Activated T-cell treated with anti-CD3 and anti-CD28 coated beads for 24 hours (primary cell): ENCODE data around the gene STXBP5L.
"Not testable (repeated sequence)": the region's sequence is repeated elsewhere in the genome, so short reads cannot be mapped to it uniquely, and the experiment has no call there.

Experiments used
- DNase-seq: peaks from one replicate; pipeline ENCODE4 v3.0.0-alpha.2; 2020; ENCODE audit warnings: low read depth

STXBP5L gene

DNA sequence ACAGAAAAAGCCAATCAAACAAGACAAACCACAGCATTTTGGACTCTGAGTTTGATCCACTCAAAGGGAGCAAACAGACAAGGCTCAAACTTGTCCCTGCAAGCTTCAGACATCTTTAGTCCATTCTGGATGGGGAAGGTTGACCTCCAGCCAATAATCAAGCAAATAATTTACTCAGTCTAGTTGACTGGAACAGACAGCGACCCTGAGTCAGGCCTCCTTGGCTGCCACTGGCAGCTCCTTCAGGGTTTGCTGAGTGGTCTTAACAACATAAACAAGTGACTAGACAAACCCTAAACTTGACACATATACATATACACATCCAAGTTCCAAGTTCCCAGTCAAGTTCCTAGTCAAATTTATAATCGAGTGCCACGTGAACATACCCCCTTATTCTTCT is 323.9 kb downstream of the STXBP5L start:
- DNase-seq = no peak

DNA sequence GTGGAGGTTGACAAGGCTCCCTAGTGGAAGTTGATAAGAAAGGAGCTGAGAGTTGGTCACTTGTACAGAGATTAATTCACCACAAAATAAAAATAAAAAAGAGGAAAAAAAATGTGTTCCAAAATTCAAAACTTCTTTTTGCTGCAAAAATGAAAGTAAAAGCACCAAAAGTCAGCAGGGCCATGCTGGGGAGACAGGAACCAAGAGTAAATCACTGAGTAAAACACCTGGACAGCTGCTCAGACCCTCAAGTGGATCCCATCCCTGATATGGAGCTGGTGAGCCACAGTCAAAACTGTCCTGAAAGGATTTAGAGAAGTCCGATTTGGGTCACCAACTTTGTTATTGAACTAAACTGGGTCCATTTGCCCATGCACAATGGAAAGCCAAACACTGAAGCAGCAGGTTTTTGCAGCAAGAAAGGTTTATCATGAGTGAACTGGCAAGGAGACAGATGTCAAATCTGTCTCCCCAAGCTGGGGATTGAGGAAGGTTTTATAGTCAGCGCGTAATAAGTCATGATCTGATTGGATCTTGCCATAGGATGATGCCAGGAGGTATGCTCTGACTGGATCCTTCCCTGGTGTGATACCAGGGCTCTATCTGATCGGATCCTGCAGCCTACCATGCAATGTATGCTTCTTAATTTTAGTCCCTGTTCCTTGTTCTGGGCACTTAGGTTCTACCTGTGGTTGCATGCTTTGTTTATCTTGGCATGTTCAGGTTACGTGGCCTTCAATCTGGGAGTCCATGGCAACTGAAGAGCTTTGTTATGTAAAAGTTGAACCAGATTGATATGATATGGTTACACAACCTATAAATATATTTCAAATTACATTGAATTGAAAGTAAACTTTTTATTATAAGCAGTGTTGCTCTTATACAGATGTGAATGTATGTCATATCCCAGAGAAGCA is 324.6 kb downstream of the STXBP5L start:
- DNase-seq = no peak

- no peak for DNase-seq
These were observed 335.2 kb downstream of the STXBP5L start for GRCh38 chr3:121243208-121243607.

GRCh38 chr3:121252676-121253075 is 344.7 kb downstream of the STXBP5L start:
- DNase-seq = no peak

DNA sequence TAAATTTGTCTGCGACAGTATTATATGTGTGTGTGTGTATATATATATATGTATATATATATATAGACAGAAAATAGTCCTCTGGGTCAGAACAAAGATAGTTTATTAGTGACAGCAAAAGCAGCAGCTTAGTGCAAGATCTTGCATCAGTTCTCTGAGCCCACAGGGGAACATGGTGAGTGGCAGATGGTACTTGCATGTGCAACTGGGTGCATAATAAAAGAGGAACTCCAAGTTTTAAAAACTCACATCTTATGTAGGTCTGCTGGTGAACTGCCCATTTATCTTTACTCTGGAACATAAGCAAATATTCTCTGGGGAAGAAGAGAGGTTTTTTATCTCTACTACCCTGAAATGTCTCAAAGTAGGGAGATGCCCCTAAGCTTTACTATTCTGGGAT is 361.4 kb downstream of the STXBP5L start:
- no peak for DNase-seq

- no peak for DNase-seq
These were observed 366.4 kb downstream of the STXBP5L start for GRCh38 chr3:121274411-121274810.

GRCh38 chr3:121295452-121295851 is 387.4 kb downstream of the STXBP5L start:
- DNase-seq = no peak

DNA sequence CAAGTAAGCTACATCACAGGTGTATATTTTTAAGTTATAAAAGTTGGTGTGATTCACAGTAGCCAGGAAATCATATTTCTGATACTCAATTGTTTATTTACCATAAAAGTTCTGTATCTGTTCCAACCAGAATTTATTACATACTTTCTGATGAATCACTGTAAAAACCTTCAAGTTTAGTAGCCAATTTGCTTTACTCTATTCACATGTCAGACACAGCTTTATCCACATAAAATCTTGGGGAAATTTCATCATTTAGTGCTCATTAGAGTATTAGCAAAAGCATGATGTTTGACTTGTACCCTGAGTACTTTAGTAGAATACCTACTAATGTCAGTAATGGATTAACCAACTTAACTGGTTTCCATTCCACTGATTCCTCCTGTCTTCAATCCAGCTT is 388.0 kb downstream of the STXBP5L start:
- DNase-seq = no peak

GRCh38 chr3:121324320-121324719 is 416.3 kb downstream of the STXBP5L start:
- no peak for DNase-seq

DNA sequence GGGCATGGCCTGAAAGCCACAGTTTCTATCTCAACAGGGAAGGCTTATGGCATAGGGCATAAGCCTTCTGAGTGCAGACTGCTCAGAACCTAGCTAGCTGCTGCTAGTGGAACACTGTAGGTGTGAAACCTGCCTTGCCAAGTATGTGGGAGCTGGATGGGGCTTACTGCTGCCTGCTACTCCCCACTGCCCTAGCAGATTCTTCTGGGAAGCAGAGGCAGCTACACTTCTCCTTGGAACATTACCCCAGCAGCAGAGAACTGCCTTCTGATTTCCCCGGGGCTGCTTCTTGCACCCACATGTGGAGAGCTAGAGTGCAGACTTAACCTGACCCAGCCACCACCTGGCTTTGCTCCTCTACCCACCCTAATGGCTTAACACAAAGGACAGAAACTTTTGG is 422.1 kb downstream of the STXBP5L start:
- no peak for DNase-seq

GRCh38 chr3:121330634-121331033 is 422.6 kb downstream of the STXBP5L start:
- DNase-seq = no peak

DNA sequence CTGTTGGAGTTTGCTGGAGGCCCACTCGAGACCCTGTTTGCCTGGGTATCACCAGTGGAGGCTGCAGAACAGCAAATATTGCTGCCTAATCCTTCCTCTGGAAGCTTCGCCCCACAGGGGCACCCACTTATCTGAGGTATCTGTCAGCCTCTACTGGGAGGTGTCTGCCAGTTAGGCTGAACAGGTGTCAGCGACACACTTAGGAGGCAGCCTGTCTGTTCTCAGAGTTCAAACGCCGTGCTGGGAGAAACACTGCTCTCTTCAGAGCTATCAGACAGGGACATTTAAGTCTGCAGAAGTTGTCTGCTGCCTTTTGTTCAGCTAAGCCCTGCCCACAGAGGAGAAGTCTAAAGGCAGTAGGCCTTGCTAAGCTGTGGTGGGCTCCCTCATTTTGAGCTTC is 448.0 kb downstream of the STXBP5L start:
- not testable (repeated sequence) for DNase-seq

DNA sequence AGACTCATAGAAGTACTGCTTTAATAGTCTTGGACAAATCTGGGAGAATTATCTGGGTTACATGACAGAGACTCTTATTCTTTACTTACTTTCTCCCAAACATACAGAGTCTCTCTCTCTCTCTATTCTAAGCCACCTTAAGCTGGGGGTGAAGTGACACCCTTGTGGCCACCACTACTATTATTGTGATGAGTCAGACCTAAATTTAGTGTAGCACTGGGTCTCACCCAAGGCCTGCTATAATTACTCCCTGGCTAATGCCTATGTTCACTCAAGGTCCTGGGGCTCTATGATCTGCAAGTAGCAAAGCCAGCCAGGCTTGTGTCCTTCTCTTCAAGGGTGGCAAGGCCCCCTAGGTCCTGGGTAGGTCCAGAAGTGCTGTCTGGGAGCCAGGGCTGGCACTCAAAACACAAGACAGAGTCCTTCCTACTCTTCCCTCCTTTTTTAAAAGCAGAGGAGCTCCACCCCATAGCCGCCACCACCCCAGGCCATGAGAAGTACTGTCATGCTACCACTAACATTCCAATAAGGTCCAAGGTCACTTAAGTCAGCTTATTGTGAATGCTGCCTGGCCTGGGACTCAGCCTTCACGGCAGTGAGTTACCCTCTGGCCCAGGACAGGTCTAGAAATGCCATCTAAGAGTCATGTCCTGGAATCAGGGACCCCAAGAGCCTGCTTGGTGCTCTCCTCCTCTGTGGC is 454.2 kb downstream of the STXBP5L start:
- no peak for DNase-seq

GRCh38 chr3:121388308-121388707 is 480.3 kb downstream of the STXBP5L start:
- not testable (repeated sequence) for DNase-seq

DNA sequence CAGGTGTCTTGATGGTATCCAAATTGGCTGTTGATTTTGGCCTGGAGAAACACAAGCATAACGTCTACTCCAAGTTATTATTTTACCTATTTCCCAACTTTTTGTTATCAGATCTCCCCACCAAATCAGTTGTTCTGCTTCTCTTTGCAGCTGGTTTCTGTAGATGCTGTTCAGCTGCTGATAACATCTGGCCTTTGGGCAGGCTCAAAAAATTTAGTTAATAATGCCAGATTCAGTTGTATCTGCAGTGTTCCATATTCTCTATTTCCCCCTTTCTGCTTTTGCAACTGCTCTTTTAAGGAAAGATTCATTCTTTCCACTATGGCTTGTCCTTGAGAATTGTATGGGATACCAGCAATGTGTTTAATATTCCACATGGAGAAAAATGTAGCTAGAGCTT is 488.0 kb downstream of the STXBP5L start:
- not testable (repeated sequence) for DNase-seq

DNA sequence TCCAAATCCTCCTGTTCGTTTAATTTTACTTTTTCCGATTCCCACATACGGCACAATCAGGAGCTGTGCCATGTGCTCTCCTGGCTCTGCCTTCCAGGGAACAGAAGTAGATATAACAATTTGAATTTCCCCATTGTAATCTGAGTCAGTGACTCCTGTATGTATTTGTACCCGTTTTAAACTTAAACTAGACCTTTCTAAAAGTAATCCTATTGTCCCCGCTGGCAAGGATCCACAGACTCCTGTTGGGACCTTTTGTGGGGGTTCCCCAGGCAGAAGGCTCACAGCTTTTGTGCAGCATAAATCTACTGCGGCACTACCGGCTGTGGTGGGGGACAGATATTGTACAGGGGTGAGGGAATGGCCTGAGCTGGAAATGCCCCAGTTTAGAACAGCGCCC is 490.0 kb downstream of the STXBP5L start:
- not testable (repeated sequence) for DNase-seq

- no peak for DNase-seq
These were observed 491.8 kb downstream of the STXBP5L start for GRCh38 chr3:121399820-121400219.

- DNase-seq = no peak
These were observed 497.6 kb downstream of the STXBP5L start for GRCh38 chr3:121405631-121406030.

- DNase-seq = no peak
These were observed 503.5 kb downstream of the STXBP5L start for GRCh38 chr3:121411523-121411922.

DNA sequence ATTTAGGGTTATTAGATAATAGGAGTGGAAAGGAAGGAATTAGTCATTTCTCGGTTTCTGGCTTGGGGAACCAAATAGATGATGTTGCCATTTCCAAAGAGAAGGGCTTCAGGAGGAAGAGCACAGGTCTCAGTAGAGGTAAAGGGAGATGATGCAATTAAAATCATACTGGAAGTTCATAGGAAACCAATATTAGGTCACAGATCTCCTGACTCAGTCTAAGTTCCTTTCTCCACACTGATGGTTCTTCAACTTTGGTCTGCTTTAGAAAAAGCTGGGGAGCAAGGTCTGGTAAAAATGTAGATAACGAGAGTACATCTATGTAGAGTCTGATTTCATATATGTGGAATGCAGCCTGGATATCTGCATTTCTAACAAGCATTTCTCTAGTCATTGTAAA is 506.9 kb downstream of the STXBP5L start:
- DNase-seq = no peak

- no peak for DNase-seq
These were observed 510.2 kb downstream of the STXBP5L start for GRCh38 chr3:121418182-121418581.

DNA sequence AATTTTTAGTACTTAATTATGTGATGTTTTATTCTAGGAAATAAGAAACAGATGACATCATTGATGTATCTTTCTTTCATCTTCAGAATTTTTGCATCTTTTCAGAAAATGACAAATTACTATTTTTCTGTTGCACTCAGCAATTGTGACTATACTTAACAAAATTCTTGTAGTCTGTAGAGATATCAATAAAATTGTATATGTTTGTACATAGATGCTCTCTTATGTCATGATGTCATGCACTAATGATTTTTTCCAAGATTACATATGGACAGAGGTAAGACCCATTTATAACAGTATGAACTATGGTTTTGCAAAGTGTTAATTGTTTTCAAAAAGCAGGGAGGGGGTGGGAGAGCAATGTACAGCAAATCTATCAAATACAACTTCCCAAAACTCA is 516.5 kb downstream of the STXBP5L start:
- no peak for DNase-seq

GRCh38 chr3:121430664-121431215 is 522.7 kb downstream of the STXBP5L start:
- no peak for DNase-seq
